ENCODE results near the gene MIDN.

GRCh38 chr19:1244693-1245451, 3.5 kb upstream of the MIDN start:
- TF ChIP-seq GATA2 (IDR thresholded peaks at IDR 0.05; ENCODE audit: low read depth, low read length) (no peak), GATA3 (IDR thresholded peaks at IDR 0.05; ENCODE audit: low read depth, low read length) (no peak)

All from SH-SY5Y (cell line).